Activated naive CD8-positive, alpha-beta T cell treated with anti-CD3 and anti-CD28 coated beads, Interleukin-2, amount 50 U/mL, for 16 hours (primary cell): Measurements from ENCODE around the gene LAIR1.
"Not testable (repeated sequence)": the region's sequence is repeated elsewhere in the genome, so short reads cannot be mapped to it uniquely, and the experiment has no call there.

ENCODE experiments used
- DNase-seq: peaks from one replicate; pipeline ENCODE4 v3.0.0-alpha.2; 2020; ENCODE audit warnings: low read depth, low spot score

LAIR1 gene

DNA sequence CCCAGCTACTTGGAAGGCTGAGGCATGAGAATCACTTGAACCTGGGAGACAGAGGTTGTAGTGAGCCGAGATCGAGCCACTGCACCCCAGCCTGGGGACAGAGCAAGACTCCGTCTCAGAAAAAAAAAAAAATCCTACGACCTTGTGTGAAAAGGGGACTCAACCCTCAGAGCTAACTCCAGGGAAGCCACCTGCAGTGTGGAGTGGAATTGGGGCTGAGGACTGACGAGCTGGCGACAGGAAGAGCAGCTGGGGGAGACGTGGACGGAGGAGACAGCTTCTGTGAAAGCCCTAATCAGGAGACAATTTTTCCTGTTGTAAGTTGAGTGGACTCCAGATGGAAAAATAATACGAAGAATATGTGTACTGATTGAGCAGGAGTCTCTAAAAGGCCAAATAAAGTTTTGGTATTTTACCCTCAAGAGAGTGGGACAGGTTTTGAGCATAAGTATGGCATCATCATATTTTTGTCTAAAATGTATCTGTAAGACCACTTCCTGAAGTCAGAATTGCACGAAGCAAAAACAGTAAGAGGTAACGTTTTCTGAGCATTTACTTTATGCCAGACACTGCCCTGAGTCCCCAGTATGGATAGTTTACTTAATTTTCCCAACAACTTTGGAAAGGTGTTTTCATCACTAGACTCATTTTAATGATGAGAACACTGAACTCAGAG lies 12.0 kb upstream of the LAIR1 start:
- DNase-seq, result no peak

DNA sequence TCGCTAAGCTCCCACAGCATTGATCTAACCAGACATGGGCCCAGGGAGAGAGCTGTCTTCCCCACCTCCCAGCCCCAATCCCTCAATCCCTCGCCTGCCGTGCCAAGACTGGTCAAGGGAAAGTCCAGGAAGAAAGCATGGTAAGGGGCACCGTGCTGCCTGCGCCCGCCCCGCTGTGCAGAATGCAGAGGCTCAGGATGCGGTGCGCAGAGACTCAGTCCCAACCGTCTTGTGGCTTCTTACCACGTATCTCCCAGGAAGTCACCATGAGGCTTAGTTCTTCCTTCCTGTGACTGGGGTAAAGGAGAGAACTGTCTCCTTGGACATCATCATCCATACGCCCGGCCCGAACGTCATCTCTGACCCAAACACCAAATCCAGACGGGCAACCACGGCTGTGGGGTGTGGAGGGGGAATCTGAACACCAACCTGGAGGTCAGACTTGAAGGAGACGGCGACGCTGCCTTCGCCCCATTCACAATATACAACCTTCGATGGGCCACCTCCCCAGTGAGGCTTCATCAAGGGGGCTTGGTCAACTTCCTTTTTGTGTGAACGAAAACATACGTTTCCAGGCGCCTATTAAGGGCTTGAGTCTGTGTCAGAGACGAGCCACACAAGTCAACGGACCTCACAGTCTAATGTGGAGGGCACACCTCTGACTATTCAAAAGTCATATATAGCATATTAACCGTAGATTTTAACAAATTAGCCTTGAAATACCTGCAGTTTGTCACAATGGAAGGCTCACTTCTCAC lies 10.6 kb upstream of the LAIR1 start:
- not testable (repeated sequence) for DNase-seq

DNA sequence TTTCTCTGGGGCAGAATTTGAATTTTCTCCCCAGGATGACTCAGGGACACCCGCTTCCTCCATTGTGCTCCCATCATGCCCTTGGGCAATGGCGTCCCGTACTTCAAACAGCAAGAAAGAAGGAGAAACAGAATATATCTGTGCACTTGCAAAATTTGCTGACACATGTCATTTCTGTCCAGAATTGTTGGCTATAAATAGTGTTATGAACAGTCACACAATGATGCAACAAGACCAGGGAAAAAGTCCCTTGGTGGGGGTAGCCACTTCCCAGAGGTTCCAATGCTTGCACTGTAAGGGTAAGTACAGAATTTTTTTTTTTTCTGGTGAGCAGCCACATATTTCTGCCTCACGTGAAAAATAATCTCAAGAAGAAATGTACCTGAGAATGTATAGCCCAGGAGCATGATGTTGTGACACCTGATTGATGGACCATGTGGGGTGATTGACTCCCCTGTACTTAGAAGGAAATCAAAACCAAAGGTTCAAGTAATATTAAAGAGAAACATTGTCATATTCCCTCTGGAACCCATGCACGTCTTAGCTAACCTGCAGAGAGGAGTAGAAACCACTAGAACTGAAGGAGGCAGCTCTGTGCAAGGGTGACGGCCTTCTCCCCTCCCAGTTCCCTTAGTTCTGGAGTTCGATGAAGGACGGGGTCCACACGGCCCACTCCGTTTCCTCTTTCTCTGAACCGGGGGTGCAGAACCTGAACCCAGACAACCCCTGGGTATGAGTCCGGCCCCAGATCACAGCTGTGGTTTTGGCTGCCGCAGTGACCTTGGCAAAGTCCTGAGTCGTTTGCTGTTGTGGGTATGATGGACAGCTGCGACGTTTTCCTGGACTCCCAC lies 9.3 kb upstream of the LAIR1 start:
- no peak for DNase-seq

DNA sequence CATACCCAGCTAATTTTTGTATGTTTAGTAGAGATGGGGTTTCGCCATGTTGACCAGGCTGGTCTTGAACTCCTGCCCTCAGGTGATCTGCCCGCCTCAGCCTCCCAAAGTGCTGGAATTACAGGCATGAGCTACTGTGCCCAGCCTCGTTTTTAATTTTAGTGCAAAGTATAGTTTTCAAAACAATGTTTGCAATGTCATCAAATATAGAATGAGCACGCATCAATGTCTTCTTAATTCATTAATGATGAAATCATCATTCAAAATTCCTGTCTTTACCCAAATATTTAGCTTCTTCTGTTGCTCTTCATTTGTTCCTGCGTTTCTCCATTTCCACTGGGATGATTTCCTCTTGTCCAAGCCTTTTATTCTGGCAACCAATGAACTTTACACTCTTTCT lies 6.7 kb upstream of the LAIR1 start:
- DNase-seq, result not testable (repeated sequence)

DNA sequence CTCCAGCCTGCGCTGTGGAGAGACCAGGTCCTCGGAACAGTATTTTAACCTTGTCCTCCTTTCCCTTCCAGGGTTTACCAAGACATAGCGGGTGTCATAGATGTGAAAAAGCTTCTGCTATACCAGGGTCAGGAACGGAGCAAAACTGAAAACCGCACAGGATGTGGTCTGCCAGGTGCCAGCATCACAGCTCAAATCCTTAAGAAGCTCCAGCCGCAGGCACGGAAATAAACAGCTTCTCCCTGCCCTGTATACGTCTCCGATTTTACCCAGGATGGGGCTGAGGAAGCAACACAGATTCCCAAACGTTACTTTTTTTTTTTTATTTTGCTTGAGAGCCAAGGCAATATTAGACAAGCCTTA lies 5.7 kb upstream of the LAIR1 start:
- DNase-seq, result not testable (repeated sequence)

DNA sequence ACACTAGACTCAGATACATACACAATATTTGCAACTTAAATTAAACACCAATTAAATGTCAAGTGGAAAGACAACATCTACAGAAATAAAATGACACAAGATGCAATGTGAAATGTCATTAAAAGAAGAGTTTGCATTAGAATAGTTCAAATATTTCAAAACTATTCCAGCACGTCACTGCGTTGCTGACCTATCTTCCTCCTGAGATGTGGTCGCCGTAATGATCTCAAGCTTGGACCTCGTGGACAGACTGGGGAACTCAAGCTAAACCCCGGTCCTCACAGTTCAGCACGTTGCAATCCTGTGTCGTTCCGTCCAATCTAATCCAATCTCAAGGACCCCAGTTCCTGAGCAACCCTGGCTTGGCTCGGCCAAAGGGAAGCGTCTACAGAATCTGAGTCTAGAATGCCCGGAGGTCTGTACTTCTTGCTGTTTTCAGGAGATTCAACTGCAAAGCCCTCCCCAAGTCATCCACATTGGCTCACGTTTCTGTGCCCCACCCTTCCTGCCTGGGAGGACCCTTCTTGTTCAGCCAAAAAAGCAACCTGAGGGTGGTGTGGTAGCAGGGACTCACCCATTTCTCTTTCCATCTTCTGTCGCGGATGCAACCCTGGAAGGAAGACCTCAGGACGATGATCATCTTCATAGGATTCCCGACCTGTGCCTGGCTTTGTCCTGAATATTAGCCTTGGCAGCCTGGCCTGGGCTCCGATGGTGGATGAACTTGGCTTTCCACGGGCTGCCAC lies 5.1 kb upstream of the LAIR1 start:
- DNase-seq, result not testable (repeated sequence)

DNA sequence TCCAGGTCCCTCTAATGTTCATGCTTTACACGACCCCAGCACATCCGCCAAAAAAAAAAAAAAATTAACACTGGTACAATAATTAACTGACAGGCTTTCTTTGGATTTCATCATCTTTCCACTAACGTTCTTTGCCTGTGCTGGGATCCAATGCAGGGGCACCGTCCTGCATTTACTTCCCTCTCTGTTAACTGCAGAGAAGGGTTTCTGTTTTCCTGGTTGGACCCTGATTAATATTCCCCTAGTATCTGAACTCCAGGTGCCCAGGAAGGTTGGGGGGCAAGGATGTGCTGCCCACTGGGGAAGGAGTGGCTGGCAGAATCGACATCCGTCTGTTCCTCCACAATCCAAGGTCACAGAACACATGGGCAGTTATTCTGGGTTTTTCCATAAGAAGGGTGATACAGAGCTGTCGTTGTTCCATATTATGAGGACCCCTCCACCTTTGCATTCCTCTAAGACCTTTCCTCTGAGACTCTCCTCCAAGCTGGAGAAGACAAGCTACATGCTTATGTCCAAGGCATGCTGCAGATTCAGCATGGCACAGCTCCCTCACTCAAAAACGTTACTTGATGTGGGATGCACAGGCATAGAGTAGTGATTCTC lies 4.5 kb upstream of the LAIR1 start:
- DNase-seq, result no peak

DNA sequence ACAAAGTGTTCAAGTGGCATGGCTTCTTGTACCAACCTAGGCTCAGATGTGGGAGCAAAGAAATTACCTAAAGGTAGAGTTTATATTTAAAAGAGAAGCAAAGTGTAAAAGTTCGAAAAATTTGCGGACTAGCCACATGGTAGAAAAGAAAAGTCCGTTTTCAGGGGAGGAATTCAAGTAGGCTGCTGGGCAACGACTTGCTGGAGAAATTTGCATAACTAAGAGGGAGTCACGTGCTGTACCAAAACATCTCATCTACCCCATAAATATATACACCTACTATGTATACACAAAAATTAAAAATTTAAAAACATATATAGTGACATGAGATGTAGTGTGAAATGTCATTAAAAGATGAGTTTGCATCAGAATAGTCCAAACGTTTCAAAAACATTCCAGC lies 2.1 kb upstream of the LAIR1 start:
- DNase-seq, result no peak

DNA sequence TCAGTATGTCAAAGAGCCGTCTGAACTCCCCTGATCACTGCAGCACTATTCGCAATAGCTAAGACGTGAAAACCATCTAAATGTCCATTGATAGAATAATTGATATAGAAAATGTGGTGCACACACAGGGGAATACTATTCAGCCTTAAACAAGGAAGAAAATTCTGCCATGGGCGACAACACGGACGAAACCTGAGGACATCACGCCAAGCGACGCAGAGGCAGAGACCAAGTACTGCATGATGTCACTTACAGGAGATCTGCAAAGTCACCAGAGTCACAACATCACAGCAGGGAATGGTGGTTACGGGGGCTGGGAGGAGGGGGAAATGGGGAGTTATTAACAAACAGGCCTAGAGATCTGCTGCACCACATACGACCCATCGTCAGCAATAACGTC lies 1.1 kb upstream of the LAIR1 start:
- not testable (repeated sequence) for DNase-seq

DNA sequence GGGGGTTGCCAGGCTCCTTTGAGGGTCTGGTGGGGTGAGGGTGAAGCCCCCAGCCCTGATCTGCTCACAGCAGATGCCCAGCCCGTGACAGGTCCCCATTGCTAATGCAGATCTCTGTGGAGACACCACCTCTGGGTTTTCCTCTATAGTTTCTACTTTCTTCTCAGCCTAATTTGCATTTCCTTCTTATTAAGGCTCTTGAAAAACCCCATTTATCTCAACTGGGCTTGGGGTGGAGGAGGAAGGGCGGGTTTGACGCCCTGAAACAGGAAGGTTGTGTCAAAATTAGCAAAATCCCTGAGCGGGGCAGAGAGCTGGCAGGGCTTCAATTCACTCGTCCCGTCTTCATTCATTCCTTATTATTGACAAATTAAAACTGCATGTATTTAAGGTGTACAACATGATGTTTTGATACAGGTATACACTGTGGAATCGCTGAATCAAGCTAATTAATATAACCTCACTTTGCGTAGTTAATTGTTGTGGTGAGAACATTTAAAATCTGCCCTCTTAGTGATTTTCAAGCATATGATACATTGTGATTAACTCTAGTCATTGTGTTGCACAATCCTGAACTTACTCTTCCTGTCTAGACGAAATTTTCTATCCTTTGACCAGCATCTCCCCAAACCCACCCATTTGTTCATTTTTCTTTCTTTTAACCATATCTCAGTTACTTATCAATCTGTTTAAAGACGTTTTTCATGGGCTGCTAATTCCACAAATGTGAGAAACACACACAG lies 2.9 kb downstream of the LAIR1 start:
- DNase-seq, result not testable (repeated sequence)

DNA sequence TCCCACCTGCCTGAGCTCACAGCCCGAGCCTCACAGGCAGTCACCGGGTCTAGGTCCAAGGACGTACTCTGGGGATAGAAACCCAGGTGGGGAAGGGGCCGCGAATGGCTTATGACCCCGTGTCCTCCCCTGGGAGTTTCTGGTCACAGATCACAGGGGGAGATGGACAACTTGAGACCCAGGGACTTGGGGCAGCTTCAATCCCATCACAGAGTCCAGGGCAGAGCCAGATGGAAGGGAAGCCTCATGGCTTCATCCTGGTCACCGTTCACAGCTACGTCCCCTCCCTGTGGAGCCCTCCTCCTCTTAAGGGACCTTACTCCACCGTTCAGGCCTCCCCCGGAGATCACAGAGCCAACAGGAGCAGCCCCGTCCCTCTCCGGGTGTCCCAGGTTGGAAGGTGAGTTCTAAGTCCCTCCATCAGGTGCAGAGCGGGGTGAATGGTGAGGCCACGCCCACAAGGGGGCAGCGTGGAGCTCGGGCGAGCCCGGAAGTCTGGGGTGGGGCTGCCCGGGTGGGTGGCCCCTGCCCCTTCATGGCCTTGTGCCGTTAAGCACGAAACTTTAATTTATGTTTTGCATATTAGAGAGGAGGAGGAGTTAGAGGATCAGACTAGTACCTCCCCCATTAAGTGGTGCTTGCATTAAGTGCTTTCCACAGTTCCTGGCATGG lies 5.4 kb downstream of the LAIR1 start:
- DNase-seq, result peak; percentile 32

DNA sequence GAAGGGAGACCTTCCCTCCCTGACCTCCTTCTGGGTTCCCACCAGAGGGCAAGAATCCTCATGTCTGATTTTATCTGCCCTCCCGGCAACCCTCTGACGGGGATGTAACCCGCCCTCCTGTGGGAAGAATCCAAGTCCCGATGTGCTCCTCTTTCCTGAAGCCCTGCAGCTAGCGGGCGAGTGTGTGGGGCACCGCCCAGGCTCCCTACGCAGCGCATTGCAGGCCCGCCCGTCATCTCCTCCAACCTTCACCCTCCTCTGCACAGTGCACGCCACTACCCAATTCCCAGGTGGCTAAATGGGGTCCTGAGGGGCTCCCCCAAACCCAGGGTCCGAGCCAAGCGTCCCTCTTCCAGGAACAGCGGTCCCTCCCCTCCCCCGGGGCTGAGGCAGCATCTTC lies 7.3 kb downstream of the LAIR1 start:
- no peak for DNase-seq

DNA sequence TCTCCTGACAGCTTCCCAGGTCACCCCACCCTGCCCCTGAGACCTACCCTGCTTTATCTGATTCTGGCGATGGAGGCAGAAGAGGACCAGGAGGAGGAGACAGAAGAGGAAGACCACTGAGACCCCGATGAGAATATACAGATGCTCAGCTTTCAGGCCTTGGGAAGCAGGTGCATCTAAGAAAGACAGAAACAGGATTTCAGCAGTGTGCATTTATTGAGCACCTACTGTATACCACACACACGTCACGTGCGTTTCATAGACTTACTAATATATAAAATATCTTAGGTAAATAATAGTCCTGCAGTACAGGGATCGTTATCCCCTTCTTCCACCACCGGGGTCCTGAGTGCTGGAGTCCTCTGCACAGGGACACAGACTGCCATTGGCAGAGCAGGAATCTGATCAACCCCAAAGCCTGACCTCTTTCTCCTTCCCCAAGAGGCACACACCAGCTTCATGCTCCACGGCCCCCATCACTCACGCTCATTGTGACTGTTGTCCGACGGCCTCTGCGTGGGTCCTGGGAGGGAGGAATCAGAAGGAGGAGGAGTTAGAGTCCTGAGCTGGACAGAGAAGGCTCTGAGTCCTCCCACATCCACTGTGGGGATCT lies 8.2 kb downstream of the LAIR1 start:
- no peak for DNase-seq

DNA sequence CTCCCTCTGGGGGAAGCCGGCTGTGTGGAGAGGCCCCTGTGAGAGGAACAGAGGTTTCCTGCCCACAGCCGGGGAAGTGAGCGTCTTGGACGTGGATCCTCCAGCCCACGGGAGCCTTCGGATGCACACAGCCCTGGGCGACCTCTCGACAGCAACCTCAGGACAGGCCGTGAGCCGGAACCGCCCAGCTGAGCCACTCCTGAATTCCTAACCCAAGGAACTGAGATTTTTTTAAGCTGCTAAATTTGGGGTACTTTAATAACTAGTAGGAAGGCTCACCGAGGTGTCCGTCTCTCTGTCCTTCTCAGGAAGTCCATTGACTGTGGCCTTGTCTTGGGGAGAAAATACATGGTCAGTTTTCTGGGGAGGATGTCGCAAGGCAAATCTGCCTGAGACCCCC lies 9.1 kb downstream of the LAIR1 start:
- DNase-seq, result no peak

DNA sequence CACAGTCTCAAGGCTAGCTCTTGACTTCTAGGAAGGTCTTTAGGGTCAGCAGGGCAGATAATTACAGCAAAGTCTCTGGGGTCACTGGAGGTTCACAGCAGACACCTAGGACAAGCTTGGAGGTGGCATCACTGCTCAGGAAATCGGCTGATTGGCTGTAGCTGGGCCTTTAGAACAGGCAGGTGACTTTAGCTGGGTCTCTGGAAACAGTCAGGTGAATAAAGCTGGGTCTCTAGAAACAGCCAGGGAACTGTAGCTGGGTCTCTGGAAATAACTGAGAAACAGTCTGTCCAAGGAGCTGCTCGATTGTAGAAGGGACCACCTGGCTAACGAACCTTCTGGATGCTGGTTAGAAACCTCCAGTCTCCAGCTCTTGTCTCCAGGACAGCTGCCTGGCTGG lies 10.0 kb downstream of the LAIR1 start:
- DNase-seq, result no peak

DNA sequence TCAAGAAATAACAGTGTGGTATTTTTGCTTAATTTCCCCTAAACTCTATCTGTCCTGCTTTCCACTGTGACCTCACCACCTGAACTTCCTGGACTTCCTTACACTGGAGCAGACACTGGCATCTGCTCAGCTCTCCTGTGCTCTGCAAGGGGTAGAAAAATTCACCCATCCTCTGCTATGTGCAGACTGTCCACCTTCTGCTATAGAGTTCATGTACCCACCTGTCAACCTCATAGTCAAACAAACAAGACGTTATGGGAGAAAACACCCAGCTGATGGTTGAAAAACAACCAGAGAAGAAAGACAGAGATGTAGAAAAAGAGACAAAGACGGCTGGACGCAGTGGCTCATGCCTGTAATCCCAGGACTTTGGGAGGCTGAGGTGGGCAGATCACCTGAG lies 12.2 kb downstream of the LAIR1 start:
- no peak for DNase-seq

DNA sequence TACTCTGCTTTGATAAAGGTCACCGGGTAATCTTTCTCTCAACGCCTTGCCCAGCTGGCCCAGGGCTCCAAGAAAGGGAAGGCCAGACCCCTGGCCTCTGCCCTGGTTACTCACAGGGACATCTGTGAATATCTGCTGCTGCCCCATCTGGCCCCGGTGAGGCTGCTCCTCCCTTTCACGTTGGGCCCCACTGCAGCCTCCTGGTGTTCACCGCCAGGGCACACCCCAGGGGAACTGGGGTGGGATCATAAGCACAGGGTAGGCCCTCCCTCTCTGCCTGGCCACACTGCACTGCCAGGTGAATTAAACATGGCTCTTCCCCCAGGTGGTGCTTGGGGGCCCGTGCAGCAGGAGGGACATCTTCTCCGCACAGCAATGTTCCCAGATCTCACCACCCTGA lies 12.7 kb downstream of the LAIR1 start:
- DNase-seq, result no peak

DNA sequence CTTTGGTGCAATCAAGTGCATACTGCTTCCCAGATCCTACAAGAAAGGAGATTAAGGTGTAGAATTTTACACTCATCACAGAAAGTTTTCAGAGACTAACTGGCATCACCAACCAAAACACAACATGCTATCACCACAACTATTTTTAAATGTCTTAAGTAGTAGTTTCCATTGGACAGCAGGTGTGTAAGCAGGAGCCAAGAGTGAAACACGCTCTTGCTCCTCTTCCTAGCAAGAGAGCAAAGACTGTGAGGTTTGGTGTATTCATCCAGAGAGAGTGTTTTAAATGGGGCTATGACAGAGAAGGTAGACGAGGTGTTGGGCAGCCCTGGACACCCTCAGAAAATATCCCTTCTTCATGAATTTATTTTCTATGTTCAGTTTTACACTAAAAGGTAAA lies 13.3 kb downstream of the LAIR1 start:
- DNase-seq, result no peak

DNA sequence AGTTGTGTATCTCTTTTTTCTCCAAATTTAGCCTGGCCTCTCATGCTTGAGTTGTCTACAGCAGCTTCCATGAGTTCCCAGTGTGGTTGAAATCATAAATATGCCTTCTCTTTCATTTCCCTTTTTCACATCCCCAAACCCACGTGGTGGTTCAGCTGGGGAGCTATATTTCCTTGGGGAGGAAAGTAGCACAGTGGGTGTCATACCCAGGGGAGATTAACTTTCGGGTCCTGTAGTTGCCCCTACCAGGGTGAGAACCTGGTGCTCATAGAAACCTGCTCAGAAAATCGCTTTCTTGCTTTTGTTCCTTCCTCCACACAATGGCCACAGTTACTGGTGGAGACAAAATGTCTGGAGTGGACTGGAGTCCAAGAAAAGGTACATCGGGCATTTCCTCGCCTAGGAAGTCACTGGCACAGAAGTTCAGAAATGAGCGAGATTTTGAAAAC lies 18.8 kb downstream of the LAIR1 start:
- no peak for DNase-seq

DNA sequence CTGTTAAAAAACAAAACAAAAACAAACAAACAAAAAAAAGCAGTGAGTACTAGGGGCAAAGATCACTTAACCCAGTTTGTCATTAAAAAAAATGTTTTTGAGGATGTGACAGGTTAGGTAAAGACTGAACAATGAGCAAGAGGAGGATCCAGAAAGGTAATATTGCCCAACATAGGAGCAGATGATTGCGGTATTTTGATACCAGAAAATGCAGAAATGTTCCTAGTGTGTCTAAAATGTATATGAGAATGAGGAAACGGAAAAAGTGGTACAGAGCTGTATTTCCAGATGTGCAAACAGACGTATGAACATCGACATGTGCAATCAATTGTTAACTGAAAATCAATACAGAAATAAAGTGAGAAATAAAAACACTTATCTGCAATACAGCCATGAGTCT lies 20.9 kb downstream of the LAIR1 start:
- no peak for DNase-seq
